Ammon's horn (tissue), 1 donor: ENCODE results near the gene PTPN5.
"Not testable (repeated sequence)": the region's sequence is repeated elsewhere in the genome, so short reads cannot be mapped to it uniquely, and the experiment has no call there.

Experiments
- DNase-seq: peaks from one replicate; pipeline ENCODE4 v3.0.0-alpha.2; 2016; ENCODE audit warnings: low spot score

PTPN5 gene

DNA sequence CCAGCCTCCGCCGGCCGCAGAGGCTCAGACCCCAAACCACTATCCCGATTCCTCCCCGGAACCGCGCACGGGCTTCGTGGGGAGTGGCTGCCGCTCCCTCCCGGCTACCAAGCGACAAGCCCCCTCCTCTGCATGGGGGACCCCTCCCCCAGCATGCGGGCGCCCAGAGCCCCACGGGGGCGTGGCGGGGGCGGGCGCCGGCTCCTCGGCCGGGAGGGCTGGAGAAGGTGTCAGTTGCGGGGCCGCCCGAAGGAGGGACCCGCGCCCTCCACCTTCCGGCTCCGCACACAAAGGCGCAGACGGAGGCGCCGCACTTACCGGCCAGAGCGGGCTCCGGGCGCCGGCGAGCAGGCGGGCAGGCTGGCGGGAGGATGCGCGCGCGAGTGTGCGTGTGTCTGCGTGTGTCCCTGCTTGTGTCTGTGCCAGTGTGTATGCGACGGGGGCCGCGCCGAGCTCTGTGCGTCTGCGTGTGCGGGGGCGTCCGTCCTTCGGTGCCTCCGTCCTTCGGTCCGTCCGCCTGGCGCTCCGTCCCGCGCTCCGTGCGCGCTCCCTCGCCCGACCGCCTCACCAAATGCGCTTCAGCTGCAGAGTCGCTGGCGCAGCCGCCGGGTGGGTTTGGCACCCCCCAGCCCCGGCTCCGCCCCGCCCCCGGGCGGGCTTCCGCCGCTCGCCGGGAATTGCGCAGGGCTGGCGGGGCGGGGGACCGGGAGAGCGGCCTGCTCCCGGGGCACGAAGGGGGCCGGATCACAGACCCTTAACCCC is at the start of gene PTPN5:
Gene PTPN5 (minus strand): TSS at position 592 of the 762 bp plus-strand sequence. CDS start 19,840 bp downstream, outside the sequence.
- peak; percentile 45 for DNase-seq

DNA sequence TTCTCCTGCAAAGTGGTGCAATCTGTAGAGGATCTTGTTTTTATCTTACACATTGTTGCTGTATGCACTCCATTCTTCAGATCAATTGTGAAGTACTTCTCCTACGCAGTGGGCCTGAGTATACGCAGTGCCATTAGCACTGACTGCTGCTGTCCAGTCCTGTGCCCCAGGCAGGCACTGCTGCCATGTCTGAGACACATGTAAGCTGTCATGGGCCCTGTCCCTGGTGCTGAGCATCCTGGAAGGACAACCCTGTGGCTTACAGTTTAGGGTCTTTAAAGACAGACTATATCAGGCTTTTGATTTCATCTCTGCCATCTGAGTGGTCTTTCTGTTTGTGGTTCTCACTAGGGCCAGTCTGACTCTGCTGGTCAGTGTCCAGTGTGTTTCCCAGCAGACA is 44.8 kb upstream of the PTPN5 start:
- no peak for DNase-seq

DNA sequence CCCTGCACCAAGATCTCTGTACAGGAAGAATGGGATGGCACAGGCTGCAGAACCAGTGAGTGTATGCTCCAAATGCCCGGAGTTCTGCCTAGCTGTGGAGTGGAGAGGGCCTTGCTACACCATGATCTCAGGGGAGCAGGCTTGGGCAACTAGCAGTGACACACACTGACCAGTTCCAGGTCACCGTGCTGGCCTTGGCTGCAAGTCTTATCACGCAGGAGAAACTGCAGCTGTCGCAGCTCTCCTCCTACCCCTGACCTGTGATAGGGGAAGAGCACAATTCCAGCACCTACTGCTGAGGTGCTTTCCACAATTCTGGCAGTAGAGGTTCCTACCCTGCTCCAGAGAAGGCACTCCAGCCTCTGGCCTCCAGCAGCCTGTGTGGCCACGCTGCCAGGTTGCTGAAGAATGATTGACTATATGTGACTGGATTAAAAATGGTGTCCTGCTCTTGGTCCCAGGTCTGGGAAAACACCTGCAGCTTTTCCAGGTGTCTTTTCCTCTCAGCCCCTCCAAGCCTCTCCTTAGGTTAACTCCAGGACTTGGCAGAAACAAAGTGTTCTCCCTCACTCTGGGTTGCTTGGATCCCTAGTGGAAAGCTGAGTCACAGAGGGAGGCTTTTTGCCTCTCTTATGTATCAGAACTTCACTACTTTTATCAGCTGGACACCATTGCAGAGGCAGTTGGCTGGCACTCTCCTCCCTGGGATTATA is 43.3 kb upstream of the PTPN5 start:
- DNase-seq = no peak

DNA sequence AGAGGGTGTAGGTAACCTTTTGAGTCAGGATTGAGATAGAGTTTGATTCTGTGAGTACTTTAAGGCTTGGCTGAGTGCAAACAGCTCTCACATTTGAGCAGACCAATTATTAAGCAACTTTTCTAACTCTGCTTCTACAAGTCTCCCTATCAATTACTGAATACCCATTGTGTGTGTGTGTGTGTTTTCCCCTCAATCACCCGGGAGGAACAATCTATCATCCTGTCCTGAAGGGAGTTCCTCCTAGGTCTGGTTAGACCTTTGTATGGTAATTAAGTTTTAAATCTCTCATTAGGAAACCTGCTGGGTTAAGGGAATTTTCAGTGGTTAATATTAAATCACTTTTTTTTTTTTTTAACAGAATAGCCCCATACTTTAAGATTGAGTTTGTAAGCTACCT is 28.6 kb upstream of the PTPN5 start:
- DNase-seq = not testable (repeated sequence)

DNA sequence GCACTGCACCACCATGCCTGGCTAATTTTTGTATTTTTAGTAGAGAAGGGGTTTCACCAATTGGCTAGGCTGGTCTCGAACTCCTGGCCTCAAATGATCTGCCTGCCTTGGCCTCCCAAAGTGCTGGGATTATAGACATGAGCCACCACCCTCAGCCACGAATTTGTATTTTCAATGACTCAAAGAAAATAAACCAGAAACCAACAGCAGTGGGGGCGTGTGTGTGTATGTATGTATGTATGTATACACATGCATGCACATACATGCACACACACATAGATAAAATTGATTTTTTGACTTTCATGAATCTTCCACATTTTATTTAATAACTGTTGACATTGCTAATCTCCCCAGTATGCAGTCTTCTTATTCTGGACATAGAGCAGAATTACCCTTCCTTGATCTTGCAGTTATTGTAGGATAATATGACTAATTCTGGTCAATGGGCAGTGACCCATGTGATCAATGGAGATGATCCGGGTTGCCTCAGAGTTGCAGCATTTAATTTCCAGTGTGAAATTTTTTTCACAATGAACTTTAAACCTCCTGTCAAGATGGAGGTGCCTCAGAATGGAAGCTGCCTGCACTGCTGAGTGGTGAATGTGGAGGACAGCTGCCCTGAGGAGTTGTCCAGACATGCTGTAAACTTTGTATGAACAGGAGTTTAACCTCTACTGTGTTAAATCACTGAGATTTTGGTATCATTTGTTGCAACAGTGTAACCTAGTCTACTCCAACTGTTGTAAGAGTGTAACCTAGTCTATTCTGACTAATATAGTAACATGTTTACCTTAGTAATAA is 12.8 kb upstream of the PTPN5 start:
- DNase-seq = no peak

DNA sequence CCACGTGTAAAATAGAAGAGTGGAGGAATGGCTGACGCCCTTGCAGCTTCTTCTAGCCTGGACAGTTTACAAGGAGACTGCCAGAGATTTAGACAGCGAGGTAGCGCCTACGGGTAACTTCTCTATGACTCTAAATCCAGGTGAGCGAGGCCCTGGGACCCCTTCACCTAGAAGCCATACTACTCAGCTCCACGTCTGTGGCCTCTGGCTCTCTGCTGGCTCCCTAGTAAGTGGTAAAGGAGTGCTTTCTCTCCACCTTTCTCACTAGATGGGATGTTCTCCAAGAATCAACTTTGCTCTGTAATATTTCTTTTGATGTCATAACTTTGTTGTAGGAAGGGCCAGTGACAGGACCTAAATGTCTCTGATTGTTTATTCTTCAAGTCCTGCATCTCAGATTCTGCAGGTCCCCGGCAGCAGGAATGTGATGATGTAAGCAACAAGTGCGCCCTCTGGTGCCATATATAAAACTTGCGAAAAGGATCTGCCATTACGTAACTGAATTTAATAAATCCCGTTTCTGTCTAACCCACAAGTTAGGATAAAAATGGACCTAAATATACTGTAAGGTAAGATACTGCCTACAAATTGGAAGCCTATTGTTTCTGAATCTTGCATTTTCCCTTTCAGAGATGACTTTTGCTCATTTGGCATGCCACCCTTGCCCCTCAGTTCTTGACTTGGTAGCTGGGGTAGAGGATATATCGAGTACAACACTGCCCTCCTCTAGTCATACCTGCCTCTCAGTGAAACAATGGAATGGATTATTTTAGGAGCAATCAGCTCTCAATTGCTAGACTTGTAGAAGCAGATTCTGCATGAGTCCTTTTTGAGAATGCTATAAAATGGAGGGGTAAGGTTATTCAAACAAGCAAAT is 11.0 kb upstream of the PTPN5 start:
- DNase-seq = peak; percentile 82

DNA sequence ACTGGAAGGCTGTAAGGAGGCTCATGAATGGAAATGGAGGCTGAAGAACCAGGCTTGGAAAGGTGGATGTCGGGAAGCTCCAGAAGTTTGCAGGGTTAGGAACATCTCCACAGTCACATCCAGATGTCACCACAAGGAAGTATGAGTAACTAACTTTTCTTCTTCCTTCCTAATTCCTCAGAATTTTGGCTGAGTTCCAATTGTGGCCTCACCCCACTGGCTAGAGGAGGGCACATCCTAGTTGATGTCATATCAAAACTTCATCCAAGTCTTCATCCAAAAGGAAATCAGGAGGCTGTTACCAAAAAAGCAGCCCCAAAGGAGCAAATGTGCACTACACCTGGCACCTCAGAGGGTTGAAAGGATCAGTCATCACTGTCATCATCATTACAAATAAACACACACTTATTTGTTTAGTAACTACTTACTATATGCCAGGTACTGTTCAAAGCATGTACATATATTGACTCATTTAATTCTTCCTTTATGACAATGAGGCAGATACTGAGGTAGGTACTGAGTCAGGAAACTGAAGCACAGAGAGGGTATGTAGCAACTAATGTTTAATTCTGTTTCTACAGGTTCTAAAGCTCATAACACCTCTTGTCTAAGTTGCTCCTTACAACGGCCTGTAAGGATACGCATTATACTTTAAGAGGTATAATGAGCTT is 7.3 kb upstream of the PTPN5 start:
- no peak for DNase-seq

DNA sequence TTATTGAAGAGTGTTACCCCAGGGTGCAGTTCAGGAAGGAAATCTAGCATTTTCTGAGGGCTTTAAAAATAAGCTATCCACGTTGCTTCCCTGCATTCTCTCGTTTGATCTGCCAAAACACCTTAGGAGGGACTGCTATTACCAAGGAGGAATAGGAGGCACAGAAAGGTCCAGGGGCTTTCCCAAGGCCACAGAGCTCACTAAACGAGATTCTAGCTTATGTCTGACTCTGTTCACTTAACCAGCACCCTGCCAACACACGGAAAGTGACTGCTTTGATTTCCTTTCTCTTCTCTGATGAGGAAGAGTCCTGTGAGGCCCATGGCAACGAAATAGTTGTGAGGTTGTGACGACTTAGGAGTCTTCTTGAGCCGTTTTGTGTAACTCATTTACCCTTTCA is 3.4 kb upstream of the PTPN5 start:
- no peak for DNase-seq

DNA sequence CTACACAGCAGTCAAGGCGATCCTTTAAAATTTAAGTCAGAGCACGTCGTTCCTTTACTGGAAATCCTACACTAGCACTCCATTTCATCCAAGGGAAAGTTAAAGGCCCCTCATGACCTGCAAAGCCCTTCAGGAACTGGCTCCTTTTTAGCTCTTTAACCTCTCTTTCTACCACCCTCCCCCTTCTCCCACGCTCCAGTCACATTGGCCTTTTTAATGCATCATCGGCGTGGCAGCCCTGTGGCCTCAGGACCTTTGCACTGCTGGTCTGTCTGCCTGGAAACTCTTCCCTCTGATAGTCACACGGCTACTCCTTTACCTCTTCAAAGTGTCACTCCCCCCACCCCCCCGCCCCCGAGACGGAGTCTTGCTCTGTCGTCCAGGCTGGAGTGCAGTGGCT is 1.2 kb upstream of the PTPN5 start:
- DNase-seq = no peak

DNA sequence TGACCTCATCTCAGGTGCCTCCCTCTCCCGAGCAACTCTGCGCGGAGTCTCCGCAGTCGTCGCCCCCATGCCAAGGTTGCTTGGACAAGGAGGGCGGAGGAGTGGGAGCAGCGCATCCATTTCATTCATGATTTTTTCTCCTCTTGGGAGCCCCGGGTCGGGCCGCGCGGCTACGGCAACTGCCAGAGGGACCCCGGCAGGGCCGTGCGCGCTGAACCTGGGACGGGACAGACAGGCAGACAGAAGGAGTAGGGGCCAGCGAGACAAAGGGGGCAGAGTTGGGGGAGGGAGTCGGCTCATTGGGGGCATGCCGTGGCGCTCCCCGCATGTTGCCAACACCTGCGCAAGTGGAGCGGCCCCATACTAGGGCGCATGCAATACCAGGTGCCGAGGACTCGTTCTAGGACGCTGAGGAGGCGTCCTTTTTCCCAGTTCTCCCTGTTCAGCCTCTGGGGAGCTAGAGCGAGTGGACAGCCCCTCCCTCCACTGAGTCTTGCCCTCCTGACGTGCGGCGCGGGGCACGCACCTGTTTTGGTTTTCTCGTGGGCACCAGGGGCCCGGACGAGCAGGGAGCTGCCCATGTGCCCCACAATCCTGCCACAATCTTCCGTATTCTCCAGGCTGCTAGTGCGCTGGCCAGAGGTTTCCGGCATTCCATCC is 501 bp upstream of the PTPN5 start:
- DNase-seq = no peak

DNA sequence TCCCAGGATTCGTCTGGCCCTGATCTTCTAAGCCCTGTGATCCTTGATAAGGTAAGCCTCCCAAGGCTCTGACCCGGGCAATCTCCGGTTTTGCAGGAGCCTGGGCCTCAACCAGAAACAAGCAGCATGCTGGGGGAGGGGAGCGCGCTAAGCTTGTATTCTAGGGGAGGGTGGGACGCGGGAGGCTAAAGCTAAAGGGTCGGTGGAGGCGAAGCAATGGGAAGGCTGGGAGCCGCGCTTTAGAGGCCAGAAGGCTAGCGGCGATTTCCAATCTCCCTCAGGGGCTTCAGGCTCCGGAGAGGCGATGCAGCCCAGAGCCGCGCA is 753 bp downstream of the PTPN5 start:
- no peak for DNase-seq

DNA sequence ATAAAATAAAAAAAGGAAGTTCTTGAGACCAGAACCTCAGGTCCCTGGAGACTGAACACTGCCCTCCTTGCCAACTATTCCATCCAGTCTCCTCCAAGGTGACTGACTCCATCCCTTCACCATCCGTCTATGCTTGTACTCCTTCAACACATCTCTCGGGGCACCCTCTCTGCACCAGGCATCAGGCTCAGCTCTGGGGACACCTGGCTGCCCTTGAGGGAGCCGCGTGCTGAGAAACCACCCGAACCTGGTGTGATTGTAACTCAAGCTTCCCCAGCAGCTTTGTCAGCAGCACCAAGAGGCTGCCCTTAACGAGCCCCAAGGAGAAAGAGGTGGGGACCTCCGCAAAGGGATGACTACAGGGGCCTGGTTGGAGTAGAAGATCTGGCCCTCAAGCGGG is 1.7 kb downstream of the PTPN5 start:
- no peak for DNase-seq

DNA sequence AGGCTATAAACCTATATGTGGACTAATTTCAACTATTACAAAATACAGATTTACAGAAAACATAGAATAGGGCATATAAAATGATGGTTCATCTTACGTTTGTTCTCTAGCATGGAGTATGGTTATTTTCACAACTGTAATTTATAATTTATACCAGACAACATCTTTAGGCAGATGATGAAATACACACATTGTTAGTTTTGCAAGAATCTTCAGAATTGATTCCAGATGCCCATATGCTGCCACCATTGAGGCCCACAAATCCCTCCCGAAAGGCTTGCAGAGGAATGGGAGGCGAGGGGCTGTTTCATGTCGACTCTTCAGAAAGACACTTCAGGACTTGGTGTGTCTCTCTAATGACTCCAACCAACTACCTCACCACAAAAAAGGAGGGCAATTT is 6.2 kb downstream of the PTPN5 start:
- no peak for DNase-seq

DNA sequence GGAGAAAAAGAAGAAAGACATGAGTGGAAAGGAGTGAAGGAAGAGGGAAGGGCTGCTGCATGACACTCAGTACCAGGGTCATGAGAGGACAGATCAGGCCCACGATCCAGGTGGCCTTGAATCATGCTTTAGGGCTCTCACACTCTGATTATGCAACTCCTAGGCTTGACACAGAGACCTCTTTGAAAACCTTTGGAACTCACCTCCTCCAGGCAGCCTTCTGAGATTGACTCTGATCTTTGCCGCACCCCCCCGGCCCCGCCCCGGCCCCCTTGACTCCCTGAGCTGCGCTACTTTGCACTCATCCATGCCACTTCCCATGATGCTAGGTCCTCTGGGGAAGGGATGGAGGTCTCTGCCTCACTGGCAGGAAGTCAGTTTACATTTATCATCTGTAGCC is 10.7 kb downstream of the PTPN5 start:
- DNase-seq = no peak

DNA sequence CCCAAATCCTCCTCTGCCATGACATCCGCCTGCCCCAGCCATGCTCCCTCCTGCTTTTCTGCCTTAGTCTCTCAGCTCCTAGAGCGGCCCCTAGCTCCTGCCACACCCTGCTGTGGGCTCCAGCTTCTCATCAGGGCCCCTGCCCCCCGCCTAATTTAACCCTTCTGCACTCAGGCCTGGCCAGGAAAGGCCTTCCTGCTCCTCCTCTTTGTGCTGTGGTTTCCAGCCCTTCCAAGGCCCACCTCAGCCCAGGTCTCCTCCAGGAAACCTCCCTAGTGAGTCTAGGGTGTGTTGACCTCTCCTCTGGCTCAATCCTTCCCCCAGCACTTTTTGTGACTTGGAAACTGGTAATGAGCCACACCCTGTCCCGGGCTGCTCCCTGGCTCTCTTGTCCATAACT is 11.3 kb downstream of the PTPN5 start:
- DNase-seq = no peak

DNA sequence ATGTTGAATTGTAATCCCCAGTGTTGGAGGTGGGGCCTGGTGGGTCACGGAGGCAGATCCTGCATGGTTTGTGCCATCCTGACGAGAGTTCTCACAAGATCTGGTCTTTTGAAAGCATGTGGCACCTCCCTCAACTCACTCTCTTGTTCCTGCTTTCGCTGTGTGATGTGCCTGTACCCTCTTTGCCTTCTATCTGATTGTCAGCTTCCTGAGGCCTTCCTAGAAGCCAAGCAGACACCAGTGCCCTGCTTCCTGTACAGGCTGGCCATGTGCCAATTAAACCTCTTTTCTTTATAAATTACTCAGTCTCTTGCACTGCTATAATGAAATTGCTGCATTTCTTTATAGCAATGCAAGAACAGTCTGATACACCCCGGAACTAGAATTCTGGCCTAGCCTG is 13.1 kb downstream of the PTPN5 start:
- DNase-seq = no peak

DNA sequence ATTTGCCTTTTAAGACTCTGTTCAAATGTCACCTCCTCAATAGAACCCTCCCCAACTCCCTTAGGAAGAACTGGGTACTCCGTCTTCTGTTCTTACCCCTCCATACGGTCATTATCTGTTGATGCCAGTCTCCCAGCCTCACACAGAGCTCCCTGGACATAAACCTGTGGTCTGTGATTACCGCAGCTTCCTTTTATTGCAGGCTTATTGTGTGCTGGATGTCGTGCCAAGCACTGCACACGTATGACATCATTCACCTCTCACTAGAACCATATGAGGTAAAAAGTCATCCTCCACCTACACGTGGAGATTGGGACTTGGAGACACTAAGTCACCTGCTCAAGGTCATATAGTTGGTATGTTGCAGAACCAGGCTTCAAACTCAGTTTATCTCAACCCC is 15.3 kb downstream of the PTPN5 start:
- no peak for DNase-seq

DNA sequence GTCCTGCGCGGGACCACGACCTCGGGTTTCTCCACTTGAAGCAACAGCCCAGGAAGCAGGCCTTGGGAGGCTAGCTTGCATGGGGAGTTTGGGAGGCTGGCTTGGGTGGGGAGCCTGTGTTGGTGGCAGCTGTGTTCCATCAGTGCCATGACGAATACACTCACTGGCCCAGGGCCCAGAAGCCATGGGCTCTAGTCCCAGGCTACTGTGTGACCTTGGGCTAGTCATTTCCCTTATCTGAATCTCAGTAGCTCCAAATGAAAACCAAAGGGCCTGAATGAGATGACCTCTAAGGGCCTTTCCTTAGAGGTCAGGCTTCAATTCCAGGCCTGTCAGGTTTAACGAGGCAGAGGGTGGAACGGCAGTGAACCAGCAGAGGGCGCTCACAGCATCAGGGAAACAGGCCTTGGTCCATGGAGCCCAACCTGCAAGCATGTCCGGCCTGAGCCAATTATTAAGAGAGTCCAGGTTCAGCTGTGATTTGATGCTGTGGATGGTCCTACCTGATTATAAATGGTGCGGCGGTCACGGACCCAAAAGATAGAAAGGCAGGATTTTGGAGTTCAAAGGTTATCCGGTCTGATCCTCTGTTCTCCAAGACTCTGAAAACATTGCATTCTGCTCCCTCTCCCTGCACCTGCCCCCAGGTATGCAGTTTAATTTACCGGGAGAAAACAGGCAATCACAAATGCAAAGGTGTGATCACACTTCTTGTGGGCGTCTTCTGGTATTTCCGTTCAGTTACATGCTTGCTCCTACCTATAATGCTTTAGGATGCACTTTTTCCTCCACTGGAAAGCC is 15.9 kb downstream of the PTPN5 start:
- DNase-seq = peak; percentile 35

DNA sequence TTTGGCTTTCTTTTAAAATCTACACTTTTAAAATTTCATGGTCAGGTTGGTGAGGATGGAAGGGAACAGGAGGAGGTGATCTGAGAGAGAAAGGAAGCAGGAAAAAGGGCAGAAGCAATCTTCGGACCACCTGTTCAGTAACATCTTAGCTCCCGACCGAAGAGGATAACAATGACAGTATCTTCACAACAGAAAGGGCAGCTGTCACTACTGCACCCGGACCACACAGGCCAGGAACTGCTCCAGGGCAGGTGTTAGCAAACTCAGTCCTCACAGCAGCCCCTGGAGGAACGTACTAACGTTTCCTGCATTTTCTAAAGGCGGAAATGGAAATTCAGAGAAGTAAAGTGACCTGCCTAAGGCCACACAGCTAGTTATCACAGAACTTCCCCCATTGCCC is 16.8 kb downstream of the PTPN5 start:
- DNase-seq = no peak

DNA sequence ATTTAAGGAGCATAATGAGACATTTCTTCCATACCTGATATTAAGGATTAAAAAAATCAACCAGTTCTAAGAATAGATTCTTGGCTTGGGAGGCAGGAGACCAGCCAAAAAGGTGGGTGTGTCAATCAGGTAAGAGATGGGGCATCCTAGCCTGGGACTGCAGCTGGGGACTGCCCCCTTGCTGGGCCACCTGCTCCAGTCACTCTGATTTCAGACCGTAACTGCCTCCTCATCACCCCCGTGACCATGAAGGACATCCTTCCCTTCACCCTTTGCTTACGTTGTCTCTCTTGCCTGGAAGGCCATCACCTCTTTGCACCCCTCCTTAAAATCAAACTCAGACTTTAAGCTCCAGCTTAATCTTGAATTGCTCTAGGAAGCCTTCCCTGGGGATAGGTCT is 17.9 kb downstream of the PTPN5 start:
- DNase-seq = no peak
